T-helper 17 cell (primary cell): ENCODE data around the gene GNG10. TPM values are rescaled to one million over a fixed set of nuclear protein-coding genes. Genes with fewer than 3 reads are reported as not detected.
"Not testable (repeated sequence)": the region's sequence is repeated elsewhere in the genome, so short reads cannot be mapped to it uniquely, and the experiment has no call there.

Experiments
- ATAC-seq: fragments of 150-1000 bp; cut with Tn5 transposase; 2 replicates; pipeline ENCODE4 v1.10.0; 2021; ENCODE audit warnings: mild to moderate bottlenecking, moderate library complexity
- DNase-seq, 3 donors: peaks; one replicate each; pipeline versions ENCODE4 v3.0.0 to v3.0.0-alpha.2; 2020 to 2021
- H3K9me3 ChIP-seq: one replicate; pipeline ENCODE4 v1.7.0; 2013; ENCODE audit warnings: low read length, mild to moderate bottlenecking; ENCODE audit not compliant: control insufficient read depth, poor library complexity, severe bottlenecking
- H3K27ac Mint-ChIP-seq: one replicate; pipeline ENCODE4 v1.8.0; 2022; ENCODE audit warnings: mild to moderate bottlenecking, moderate library complexity, mixed read lengths
- H3K27me3 Mint-ChIP-seq: one replicate; pipeline ENCODE4 v1.8.0; 2022; ENCODE audit warnings: mixed read lengths
- H3K36me3 Mint-ChIP-seq: one replicate; pipeline ENCODE4 v1.8.0; 2022; ENCODE audit warnings: low read depth, mixed read lengths
- H3K4me1 Mint-ChIP-seq: one replicate; pipeline ENCODE4 v1.8.0; 2022; ENCODE audit warnings: mild to moderate bottlenecking, mixed read lengths
- H3K4me3 Mint-ChIP-seq: one replicate; pipeline ENCODE4 v1.8.0; 2022; ENCODE audit warnings: mild to moderate bottlenecking, moderate library complexity, mixed read lengths
- total RNA-seq, 4 donors: library from RNA in 2 of 4; stranded (reverse) in 2 of 4; gene quantifications; one replicate each; pipeline ENCODE4 v1.2.3 and lab custom pipeline; 2022 to 2026

GNG10 gene
- total RNA-seq, 2 donors from 2014 or later, result 5.3 to 6.7 TPM

GRCh38 chr9:111662576-111663300, 1.3 kb downstream of the GNG10 start:
- H3K27ac Mint-ChIP-seq, result peak overlapping the region; percentile 96
- peaks cover 23% of the 10 kb centered on the region for H3K4me1 Mint-ChIP-seq
- H3K4me3 Mint-ChIP-seq, result peak overlapping the region; percentile 99
- peak; percentile 14 for ATAC-seq
- H3K36me3 Mint-ChIP-seq, result peaks cover 4% of the 10 kb centered on the region
- H3K27me3 Mint-ChIP-seq, result no peaks in the 10 kb centered on the region
- DNase-seq, result no peak
- no peaks in the 10 kb centered on the region for H3K9me3 ChIP-seq

- DNase-seq, result no peak
- peaks cover 23% of the 10 kb centered on the region for H3K4me1 Mint-ChIP-seq
- no peaks in the 10 kb centered on the region for H3K9me3 ChIP-seq
- no peaks in the 10 kb centered on the region for H3K27me3 Mint-ChIP-seq
- peak overlapping the region; percentile 96 for H3K27ac Mint-ChIP-seq
- peaks cover 4% of the 10 kb centered on the region for H3K36me3 Mint-ChIP-seq
- ATAC-seq, result no peak
- H3K4me3 Mint-ChIP-seq, result peak overlapping the region; percentile 99
These were observed 2.0 kb downstream of the GNG10 start for GRCh38 chr9:111663301-111663823.

- Mint-ChIP-seq H3K4me1 (peaks cover 7% of the 10 kb centered on the region), H3K27ac (peak overlapping the region; percentile 39), H3K36me3 (peaks cover 4% of the 10 kb centered on the region), H3K27me3 (no peaks in the 10 kb centered on the region), H3K4me3 (no peak overlapping the region)
- ATAC-seq, result no peak
- H3K9me3 ChIP-seq, result no peaks in the 10 kb centered on the region
- no peak for DNase-seq
These were observed 6.7 kb downstream of the GNG10 start for GRCh38 chr9:111668026-111668573.

- DNase-seq, H3K9me3 ChIP-seq, H3K4me1 Mint-ChIP-seq, H3K36me3 Mint-ChIP-seq, H3K4me3 Mint-ChIP-seq, ATAC-seq, H3K27me3 Mint-ChIP-seq: not testable (repeated sequence)
- peak overlapping the region; percentile 19 for H3K27ac Mint-ChIP-seq
These were observed 7.2 kb downstream of the GNG10 start for GRCh38 chr9:111668601-111669000.

GRCh38 chr9:111674319-111674718, 12.9 kb downstream of the GNG10 start:
- no peaks in the 10 kb centered on the region for H3K9me3 ChIP-seq
- peaks cover 4% of the 10 kb centered on the region for H3K4me1 Mint-ChIP-seq
- no peak for DNase-seq
- H3K36me3 Mint-ChIP-seq, result peaks cover 12% of the 10 kb centered on the region
- ATAC-seq, result no peak
- H3K4me3 Mint-ChIP-seq, result no peak overlapping the region
- H3K27ac Mint-ChIP-seq, result peak overlapping the region; percentile 51
- no peaks in the 10 kb centered on the region for H3K27me3 Mint-ChIP-seq

- Mint-ChIP-seq H3K36me3 (peaks cover 12% of the 10 kb centered on the region), H3K27ac (no peak overlapping the region), H3K4me1 (peaks cover 4% of the 10 kb centered on the region), H3K27me3 (no peaks in the 10 kb centered on the region), H3K4me3 (no peak overlapping the region)
- H3K9me3 ChIP-seq, result no peaks in the 10 kb centered on the region
- ATAC-seq, result no peak
- DNase-seq, result no peak
These were observed 14.7 kb downstream of the GNG10 start for GRCh38 chr9:111676116-111676515.

- H3K9me3 ChIP-seq, result no peaks in the 10 kb centered on the region
- no peaks in the 10 kb centered on the region for H3K27me3 Mint-ChIP-seq
- no peak overlapping the region for H3K27ac Mint-ChIP-seq
- peaks cover 12% of the 10 kb centered on the region for H3K36me3 Mint-ChIP-seq
- H3K4me3 Mint-ChIP-seq, result no peak overlapping the region
- ATAC-seq, result no peak
- H3K4me1 Mint-ChIP-seq, result peaks cover 4% of the 10 kb centered on the region
- no peak for DNase-seq
These were observed 16.9 kb downstream of the GNG10 start for GRCh38 chr9:111678293-111678692.

GRCh38 chr9:111679199-111679598, 17.8 kb downstream of the GNG10 start:
- no peak overlapping the region for H3K27ac Mint-ChIP-seq
- H3K36me3 Mint-ChIP-seq, result peaks cover 12% of the 10 kb centered on the region
- H3K9me3 ChIP-seq, result no peaks in the 10 kb centered on the region
- no peak overlapping the region for H3K4me3 Mint-ChIP-seq
- DNase-seq, result no peak
- no peak for ATAC-seq
- H3K27me3 Mint-ChIP-seq, result no peaks in the 10 kb centered on the region
- peaks cover 4% of the 10 kb centered on the region for H3K4me1 Mint-ChIP-seq

GRCh38 chr9:111683392-111683791, 22.0 kb downstream of the GNG10 start:
- H3K9me3 ChIP-seq, result no peaks in the 10 kb centered on the region
- H3K27ac Mint-ChIP-seq, result no peak overlapping the region
- DNase-seq (no peak), ATAC-seq (no peak)
- peaks cover 2% of the 10 kb centered on the region for H3K4me1 Mint-ChIP-seq
- no peak overlapping the region for H3K4me3 Mint-ChIP-seq
- peaks cover 5% of the 10 kb centered on the region for H3K36me3 Mint-ChIP-seq
- H3K27me3 Mint-ChIP-seq, result no peaks in the 10 kb centered on the region

GRCh38 chr9:111691672-111692329, 30.4 kb downstream of the GNG10 start:
- ATAC-seq, result no peak

GRCh38 chr9:111696796-111697195, 35.4 kb downstream of the GNG10 start:
- no peak overlapping the region for H3K4me3 Mint-ChIP-seq
- H3K4me1 Mint-ChIP-seq, result peaks cover 6% of the 10 kb centered on the region
- no peak overlapping the region for H3K27ac Mint-ChIP-seq
- ATAC-seq (no peak), DNase-seq (no peak)
- H3K36me3 Mint-ChIP-seq, result no peaks in the 10 kb centered on the region
- H3K9me3 ChIP-seq, result no peaks in the 10 kb centered on the region
- H3K27me3 Mint-ChIP-seq, result no peaks in the 10 kb centered on the region

More at GRCh38 chr9:111691672-111692329, 30.4 kb downstream of the GNG10 start:
- H3K9me3 ChIP-seq, result no peaks in the 10 kb centered on the region
- Mint-ChIP-seq H3K4me1 (no peaks in the 10 kb centered on the region), H3K27me3 (no peaks in the 10 kb centered on the region), H3K36me3 (no peaks in the 10 kb centered on the region), H3K4me3 (no peak overlapping the region), H3K27ac (no peak overlapping the region)
- no peak for DNase-seq

- Mint-ChIP-seq H3K4me3 (no peak overlapping the region), H3K27ac (no peak overlapping the region), H3K27me3 (no peaks in the 10 kb centered on the region), H3K4me1 (peaks cover 6% of the 10 kb centered on the region), H3K36me3 (no peaks in the 10 kb centered on the region)
- ATAC-seq, result no peak
- no peak for DNase-seq
- H3K9me3 ChIP-seq, result no peaks in the 10 kb centered on the region
These were observed 39.4 kb downstream of the GNG10 start for GRCh38 chr9:111700776-111701175.

GRCh38 chr9:111704503-111704902, 43.1 kb downstream of the GNG10 start:
- no peaks in the 10 kb centered on the region for H3K9me3 ChIP-seq
- Mint-ChIP-seq H3K4me1 (peaks cover 3% of the 10 kb centered on the region), H3K27ac (no peak overlapping the region), H3K36me3 (no peaks in the 10 kb centered on the region), H3K4me3 (peak overlapping the region; percentile 21), H3K27me3 (no peaks in the 10 kb centered on the region)
- ATAC-seq (no peak), DNase-seq (no peak)
